ENCODE results near the gene CHPT1.

Gene CHPT1

DNA sequence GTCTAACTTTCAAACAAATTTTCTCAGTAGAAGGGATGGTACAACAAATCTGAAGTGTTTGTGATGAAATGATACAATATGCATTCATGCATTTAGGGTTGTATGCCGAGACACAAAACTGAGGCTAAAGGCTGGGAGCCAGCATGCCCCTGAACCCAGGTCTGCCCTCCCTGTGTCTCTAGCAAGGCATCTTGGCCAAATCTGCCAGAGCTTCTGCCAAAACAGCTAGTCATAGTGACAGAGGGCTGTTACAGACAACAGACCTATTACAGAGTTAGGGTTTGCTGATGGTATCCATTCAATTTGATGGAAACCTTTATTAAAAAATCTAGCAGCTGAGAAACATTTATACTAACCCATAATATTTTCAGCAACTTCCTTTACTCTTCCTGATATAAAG is 11.3 kb upstream of the CHPT1 start:
- no peak for DNase-seq

- DNase-seq, result no peak
Measured at GRCh38 chr12:101690544-101691098, 6.8 kb upstream of the CHPT1 start.

- no peak for DNase-seq
Measured at GRCh38 chr12:101691503-101692096, 5.8 kb upstream of the CHPT1 start.

DNA sequence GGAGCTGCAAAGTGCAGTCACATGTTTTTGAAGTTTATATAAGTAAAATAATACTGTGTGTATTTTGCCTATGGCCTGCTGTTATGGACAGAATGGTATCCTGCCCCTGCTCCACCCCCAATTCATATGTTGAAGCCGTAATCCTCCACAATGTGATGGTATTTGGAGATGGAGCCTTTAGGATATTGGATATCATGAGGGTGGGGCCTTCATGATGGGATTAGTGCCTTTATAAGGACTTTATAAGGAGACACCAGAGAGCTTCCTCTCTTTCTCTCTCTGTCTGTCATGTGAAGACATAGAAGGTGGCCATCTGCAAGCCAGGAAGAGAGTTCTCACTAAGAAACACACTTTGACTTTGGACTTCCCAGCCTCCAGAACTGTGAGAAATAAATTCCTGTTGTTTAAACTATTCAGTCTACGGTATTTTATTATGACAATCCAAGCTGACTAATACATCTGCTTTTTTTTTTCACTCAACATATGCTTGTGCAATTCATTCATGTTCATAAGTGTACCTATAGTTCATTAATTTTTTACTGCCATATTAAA is 3.1 kb upstream of the CHPT1 start:
- DNase-seq, result no peak

DNA sequence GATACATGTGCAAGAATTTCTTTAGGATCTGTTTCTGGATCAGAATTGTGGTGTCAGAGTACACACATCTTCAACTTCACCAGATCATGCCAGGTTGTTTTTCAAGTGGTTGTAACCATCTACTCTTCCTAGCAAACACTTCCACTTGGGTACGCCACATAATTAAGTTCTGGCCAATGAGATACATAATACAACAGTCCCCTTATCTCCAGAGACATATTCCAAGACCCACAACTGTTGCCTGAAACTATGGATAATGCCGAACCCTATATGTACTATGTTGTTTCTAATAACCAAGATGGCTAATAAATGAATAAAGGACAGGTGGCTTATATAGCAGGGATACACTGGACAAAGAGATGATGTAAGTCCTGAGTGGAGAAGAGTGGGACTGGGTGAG is 2.5 kb upstream of the CHPT1 start:
- no peak for DNase-seq

GRCh38 chr12:101695706-101696105 is 1.7 kb upstream of the CHPT1 start:
- no peak for DNase-seq

- DNase-seq, result peak; percentile 26
Measured at GRCh38 chr12:101696251-101697196, 916 bp upstream of the CHPT1 start.

- no peak for DNase-seq
Measured at GRCh38 chr12:101697930-101698799, 725 bp downstream of the CHPT1 start.

- DNase-seq, result no peak
Measured at GRCh38 chr12:101698800-101699347, 1.4 kb downstream of the CHPT1 start.

DNA sequence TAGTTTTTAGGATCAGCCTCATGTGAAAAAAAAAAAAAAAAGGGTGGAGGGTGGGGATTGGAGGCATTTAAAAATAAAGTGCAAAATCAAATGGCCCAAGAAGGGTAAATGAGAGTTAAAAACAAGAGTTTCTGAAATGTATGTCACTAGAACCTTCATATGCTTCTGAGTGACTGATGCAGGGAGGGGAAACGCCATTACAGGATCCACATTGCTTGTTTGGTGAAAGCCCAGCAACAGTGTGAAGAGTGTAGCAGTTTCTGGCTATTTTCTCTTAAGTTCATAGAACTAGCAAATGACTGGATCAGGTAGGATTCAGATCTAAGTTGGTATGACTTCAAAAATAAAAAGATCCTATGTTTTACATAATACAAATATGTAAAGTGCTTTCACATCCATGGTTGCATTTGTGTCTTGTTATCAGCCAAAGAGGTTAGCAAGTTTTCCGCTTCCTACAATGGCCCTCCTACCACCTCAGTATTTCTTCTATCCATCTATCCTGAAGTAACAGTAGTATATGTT is 2.9 kb downstream of the CHPT1 start:
- no peak for DNase-seq

DNA sequence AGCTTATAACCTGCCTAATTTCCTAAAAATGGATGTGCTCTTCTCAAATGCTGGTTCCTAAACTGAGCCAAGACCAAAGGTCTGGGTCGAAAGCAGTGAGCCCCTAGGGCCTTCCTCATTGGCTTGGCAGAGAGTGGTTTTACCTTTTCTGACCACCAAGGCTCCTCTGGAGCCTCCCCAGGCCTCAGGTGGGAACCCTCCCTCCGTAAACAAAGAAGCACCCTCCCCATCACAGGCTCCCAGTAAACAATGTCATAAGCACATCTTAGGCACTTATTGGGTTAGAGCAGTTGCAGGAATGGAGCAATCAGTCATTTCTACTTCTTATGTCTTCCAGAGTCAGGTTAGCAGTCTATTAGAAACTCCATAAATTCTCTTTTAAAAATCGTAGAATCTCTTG is 6.0 kb downstream of the CHPT1 start:
- no peak for DNase-seq

- no peak for DNase-seq
Measured at GRCh38 chr12:101706403-101706802, 9.0 kb downstream of the CHPT1 start.

GRCh38 chr12:101707131-101707782 is 9.8 kb downstream of the CHPT1 start:
- no peak for DNase-seq

- DNase-seq, result no peak
Measured at GRCh38 chr12:101710288-101710687, 12.8 kb downstream of the CHPT1 start.

GRCh38 chr12:101713059-101713682 is 15.7 kb downstream of the CHPT1 start:
- no peak for DNase-seq

GRCh38 chr12:101713930-101714329 is 16.5 kb downstream of the CHPT1 start:
- DNase-seq, result no peak

GRCh38 chr12:101714877-101715444 is 17.5 kb downstream of the CHPT1 start:
- DNase-seq, result no peak

DNA sequence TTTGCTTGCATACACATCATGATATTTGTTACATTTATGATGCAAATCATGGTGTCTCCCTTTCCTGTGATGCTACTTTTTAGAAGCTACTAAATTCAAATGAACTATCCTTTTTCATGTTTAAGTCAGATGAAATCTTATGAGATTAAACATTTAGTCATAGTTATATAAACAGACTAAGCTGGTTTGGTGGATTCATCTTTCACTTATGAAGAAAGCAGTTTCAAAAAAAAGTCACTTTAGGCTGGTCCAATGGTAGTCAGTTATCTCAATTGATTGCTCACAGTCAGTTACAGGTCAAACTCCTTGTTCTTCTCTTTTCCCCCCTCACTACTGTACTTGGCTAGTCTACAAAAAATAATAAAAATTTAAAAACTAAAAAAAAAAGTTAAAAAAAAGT is 22.1 kb downstream of the CHPT1 start:
- DNase-seq, result no peak

GRCh38 chr12:101720118-101720517 is 22.7 kb downstream of the CHPT1 start:
- DNase-seq, result no peak

GRCh38 chr12:101722392-101722791 is 25.0 kb downstream of the CHPT1 start:
- DNase-seq, result no peak

DNA sequence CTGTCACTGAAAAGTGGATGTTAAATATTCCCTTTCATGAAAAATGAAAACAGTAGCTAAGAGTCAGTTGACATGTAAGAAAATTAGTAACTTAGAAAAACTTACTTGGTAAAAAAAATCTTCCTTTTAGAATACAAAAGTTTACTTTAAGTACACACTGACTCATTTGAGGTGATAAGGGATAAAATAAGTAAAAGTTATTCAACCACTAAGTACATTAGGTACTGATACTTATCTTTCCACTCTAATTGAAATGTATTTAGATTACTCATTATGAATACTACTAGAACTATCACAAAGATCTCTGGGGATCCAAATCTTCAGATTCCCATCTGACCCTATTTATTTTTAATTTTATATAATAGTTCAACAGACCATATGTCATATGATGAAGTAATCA is 29.7 kb downstream of the CHPT1 start:
- DNase-seq, result no peak
